NCI-H1694 treated with DMSO at 0.1 percent for 48 hours (cell line): ENCODE measurements around the gene TLE3.

Source experiments
- DNase-seq: peaks from one replicate; lab custom pipeline; 2025; lab: John Stamatoyannopoulos, UW

The TLE3 gene

DNA sequence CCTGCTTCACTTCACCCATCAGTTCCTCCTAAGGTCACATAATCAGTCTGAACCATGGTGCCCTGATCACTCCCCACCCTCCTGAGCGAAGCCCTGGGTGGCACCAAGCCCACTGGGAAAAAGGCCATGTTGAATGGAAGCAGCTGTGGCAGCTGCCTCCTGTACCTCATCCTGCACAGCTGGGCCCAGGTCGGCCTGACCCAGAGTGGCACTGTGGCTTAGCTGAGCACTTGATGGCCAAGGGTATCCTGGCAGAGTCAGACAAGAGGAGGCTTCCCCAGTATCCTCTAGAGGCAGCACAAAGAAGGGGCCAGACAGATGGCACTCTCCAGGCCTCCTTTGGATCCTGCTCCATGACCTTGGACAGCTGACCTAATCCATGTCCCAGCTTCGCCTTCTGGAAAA, 68.4 kb downstream of the TLE3 start:
- DNase-seq, result no peak

DNA sequence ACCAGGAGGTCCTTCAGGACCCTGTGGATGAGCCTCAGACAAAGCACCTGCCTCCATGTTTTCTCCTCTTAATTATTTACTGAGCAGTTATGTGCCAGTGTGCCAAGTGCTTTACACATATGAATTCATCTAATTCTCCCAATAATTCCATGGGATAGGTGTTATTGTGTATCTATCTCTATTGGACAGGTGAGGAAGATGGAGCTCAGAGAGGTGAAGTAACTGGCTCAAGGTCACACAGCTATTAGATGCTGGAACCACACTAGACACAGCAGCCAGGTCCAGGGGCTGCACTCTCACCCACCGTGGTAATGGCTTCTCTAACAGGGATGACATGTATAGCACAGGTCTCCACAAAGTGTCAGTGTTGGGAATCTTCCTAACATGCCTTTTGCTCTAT, 70.2 kb downstream of the TLE3 start:
- no peak for DNase-seq

DNA sequence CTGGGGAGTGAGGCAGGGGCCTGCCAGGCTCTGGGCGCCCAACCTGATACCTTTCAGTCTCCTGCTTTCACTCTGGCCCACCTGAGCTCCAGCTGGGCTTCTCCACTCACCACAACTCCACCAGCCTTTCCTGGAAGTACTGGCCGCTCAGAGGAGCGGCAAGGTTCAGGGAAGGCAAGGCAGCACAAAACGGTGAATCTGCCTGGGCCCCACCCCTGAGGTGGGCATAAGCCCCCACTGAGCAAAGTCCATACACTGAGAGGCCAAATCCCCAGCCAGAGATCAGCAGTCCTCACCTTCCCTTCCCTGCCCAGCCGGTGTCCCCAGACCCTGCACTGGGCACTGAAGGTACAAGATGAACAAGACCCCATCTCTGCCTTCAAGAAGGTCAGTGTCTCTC, 70.7 kb downstream of the TLE3 start:
- no peak for DNase-seq

DNA sequence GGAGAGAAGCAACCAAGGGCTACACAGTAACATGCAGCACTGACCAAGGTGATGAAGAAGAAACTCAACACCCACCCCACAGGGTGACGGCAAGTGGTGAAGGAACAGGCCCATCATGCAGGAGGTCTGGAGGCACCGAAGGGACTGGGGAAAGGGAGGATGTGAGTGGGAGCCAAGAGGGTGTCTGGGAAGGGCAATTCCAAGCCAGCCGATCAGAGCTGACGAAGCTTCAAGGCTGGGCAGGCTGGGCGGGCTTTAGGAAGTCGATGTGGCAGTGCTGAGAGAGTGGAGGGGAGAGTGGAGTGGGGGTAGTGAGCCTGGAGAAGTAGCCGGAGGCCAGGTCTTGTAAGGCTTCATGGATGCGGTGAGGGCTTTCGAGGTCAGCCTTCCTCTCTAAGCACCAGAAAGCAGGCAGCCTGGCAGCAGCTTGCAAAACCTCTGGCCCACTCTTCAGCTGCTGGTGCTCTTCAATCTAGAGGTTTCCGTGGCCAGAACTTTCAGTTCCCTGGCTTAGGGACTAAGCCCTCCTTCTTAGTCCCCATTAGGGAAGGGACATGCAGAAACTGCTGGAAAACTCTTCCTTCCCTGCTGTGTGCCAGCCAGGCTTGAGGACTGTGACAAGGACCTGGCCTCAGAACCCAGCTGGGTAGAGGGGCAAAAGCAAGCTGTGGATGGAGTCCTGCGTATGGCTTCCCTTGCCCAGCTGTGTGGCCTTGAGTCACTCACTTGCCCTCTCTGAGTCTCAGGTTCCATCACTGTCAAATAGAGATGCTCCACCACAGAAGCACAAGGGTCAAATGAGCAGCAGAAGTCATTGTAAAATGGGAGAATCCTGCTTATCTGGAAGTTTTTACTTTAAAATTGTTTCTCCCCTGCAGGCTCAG, 72.1 kb downstream of the TLE3 start:
- DNase-seq, result no peak

DNA sequence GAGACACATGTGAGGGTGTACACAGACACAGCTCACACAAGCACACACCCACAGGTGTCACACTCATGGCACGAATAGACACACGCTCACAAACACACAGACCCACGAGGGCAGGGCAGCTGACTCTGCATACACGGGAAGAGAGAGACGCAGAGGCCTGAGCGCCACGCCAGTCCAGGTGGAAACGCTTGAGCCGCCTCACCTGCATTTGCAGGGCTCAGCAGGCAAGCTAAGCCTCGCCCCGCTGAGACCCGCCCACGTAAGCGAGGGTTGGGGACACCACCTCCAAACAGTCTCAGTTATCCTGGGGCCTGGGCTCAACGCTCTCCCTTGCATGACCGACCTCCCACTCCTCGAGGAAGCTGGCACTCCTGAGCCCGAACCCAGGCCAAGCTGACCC, 73.2 kb downstream of the TLE3 start:
- no peak for DNase-seq

DNA sequence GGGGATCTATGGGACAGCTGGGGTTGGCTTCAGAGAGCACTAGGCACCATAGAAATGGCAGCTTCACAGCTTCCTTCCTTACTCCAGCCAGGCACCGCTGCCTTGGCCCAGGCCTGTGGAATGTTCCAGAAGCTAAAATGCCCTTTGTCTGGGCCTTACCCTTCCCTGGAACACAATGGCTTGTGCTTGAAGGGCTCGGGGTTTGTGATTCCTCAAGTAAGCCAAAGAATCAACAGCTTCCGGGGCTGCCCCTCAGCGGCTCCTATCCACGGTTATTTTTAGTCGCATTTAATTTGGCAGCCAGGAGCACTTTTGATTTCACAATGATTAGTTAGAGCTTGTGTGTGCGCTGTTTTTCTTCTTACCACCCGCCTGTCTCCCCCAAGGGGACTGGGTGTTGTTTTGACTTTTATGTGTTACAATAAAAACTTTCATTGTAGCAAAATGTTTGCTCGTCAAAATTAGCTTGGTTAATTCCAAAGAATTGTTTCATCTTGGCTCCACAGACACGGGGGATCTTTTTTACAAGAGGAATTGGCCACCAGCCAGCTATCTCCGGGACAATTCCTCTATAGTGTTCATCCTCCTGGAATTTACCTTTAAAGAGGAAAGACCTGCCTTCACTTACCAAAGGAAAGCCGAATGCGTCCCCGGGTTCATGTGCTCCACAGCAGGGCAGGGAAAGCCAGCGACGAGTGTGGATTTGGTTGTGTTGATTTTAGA, 73.8 kb downstream of the TLE3 start:
- DNase-seq, result peak; percentile 10

DNA sequence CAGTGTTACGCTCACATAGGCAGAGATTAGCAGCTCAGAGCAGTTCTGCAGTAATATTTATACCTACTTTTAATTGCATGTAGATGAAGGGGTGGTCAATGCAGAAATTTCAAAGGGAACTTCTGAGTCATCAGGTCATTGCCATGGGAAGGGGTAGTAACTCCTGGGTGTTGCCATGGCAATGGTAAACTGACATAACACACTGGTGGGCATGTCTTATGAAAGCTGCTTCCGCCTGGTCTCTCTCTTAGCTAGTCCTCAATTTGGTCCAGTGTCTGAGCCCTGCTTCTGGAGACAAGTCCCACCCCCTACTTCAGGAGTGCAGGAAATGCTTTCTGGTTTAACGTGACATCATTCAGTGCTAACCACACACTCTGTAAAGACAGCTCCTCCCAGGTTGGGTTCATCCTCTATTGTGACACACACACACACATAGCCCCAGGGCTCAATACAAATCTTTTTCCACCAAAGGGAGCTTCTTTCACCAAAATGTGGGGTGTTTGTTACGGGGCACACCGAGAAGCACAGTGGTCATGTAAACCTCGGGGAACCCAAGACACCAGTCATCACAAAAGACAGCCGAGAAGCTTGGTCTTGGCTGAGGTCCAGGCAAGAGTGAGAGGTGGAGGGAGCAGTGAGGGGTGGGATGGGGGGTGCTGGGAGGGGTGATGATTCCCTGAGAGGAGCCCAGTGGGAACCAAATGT, 74.5 kb downstream of the TLE3 start:
- DNase-seq, result peak; percentile 21

DNA sequence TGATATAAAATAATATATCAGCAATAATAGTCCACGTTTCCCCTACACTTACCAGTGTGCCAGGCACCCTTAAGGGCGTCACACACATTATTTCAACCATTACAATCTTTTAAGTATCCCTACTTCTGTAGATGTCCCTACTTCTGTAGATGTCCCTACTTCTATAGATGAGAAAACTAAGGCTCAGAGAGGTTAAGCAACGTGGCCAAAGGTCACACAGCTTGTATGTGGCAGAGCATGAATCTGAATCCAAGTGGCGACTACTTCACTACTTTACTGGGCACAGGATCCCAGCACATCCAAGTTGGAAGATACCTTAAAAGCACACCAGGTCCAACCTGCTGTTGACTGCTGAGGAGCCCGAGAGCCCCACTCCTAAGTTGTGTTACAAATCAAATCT, 77.5 kb downstream of the TLE3 start:
- no peak for DNase-seq

DNA sequence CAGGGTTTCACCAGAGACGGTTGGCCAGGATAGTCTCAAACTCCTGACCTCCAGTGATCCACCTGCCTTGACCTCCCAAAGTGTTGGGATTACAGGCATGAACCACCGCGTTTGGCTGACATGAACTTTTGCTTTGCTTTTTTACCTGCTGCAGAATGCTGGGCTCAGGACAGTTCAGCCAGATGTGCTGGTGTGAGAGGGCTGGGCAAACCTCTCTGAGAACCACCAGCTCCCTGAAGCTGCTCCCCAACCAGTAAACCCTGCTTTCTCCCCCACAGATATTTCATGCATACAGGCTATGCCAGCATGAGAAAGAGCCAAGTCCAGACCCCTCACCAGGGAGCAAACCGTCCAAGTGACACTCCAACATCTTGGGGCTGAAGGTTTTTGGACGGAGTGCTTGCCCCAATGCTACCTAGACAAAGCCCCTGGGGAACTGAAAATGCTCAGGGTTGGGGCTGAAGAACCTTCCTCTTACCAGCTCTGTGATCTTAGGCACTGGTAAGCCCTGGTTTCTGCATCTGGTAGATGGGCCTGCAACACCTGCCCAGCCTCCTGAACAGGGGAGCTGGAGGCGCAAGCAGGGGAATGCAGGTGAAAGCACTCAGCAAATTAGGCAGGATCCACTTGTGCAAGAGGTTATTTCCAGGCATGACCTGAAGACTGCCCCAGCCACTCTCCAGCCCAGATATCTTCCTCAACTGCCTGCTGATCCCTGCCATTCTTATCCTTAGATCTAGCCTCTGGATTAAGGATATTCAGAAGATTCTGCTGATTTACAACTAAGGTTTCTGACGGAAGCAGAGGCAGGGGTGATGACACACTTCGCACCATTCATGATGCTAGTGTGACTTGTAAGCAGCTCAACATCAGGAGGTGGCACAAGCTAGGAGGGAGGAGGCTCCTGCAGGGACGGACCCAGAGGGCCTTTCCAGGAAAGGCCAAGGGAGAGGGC, 78.8 kb downstream of the TLE3 start:
- no peak for DNase-seq

DNA sequence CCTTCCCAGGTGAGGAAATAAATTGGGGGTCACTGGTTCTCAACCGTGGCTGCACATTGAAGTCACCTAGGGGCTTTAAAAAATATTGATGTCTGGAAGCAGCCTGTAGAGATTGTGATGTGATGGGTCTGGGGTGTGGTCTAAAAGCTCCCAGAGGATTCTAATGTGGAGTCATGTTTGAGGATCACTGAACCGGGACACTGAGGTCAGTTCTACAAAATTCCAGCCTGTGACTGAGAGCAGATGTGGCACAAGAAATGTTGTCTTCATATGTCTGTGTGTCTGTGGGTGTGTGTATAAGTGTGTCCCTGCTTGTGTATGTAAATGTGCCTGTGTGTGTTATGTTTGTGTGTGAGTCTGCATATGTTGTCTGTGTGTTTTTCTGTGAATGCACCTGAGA, 79.9 kb downstream of the TLE3 start:
- no peak for DNase-seq

DNA sequence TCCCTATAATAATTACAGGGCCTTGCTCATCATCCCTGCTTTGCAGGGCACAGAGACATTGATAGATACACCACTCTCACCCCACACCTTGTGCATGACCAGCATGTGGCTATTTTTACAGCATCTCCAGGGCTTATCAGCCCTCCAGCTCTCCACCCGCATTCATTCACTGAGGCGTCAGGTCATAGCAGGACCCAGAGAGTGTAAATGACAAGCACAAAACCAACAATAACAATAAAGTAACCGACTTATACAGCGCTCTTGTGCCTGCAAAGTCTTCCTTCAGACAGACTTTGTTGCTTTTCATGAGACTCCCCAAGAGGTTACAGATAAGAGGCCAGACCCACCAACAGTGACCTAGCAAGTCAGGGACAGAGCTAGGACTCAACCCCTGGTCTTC, 80.7 kb downstream of the TLE3 start:
- DNase-seq, result no peak

DNA sequence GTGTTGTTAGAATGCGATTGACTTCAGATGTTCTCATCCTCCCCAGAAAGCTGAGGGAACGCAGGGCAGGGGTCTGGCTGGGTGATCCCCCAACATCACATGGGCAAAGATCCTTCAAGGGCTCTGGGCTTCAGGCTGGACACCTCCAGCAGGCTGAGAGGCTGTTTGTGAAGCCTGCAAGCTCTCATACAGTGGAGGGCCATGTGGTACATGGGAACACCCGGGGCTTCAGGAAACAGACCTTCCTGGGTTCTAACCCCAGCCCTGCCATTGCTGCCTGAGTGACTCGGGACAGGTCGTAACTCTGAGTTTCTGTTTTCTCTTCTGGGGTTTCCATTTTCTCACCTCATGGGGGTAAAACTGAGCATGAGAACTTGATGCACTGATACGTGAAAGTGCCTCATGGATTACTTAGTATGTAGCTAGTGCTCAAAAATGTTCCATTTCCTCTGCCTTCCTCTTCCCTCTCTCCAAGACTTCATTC, 81.2 kb downstream of the TLE3 start:
- DNase-seq, result no peak

DNA sequence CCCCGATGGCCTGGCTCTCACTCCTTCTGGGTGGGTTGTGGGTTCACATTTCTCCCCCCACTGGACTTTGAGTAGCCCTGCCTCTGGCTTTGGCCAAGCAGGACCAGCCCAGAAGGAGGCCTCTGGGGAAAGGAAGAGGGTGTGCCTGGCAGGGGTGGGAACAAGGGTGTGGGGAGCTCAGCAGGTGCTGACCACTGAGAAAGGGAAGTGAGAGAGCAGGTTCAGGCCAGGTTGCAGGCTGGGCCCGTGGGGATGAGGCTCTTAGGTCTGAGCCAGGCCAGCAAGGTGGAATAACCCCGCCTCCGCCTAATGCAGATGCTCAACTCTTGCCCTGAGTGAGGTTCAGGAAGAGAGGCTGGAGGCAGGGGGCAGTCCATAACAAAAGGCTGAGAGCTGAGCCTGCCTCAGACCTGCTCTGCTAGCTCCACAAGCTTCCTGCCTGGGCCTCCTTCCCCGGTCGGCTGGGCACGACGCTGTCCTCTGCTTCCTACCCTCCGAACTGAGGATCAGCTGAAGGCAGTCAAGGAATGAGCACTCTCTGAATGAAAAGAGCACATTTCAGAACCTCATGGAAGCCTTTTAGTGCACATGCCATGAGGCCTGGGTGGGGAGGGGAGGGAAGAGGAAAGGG, 82.7 kb downstream of the TLE3 start:
- DNase-seq, result no peak

DNA sequence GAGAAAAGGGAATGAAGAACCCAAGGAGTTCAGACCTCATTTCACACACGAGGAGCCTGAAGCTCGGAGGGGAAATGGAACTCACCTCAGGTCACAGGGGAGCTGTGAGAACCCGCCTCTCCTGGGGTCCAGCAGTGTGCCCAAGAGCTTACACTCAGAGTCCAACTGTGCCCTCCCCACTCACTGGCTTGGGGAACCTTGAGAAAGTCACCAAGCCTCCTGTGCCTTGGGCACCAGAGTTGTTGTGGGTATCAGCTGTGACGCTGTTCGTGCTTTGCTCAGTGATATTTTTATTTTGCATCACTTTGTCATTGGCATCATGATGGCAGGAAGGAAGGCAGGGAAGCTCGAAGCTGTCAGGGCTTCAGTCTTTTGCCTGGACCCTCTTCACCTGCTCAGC, 83.4 kb downstream of the TLE3 start:
- no peak for DNase-seq

DNA sequence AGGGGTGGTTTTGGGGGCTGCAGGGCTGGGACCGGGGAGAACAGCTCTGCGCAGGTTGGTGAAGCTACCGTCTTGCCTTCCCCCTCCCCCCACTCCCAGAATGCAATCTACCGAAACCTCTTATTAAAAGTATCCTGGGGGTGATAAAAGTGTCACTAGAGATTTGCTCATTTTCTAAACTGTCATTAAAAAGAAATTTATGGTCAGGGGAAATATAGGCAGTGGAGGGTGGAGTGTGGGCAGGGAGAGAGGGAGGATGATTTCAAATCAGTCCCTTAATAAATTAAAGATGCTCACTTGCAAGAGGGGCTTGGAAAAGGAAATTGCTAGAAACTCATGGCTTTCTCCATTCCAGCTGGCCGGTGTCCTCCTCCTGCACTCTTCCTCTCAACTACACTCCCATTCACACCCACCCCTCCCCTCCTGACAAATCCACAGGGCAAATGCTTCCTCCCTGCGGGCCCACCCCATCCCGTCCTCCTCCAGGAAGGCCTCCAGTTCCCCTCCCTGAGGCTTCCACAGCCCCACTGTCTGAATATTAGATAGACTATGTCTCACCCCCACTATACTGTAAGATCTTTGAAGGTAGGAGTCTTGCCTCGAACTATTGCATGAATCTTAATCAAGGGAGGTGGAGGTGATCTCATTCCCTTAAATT, 83.9 kb downstream of the TLE3 start:
- no peak for DNase-seq

DNA sequence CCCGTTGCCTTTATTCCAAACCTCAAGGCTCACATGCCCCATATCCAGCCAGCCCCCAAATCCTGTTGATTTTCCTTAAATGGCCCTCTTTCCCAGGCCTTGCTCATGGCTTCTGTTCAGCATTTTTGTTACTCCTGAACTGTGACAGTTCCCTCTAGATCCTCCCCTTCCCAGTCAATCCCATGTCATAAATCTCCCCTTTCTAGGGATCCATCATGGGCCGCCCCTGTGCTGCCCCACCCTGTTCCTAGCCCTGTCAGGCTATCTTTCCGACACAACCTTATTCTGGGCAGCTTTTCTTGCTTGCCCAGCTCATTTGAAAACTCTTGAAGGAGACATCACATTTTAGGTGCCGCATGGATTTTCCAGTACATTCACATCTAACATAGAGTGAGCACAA, 84.8 kb downstream of the TLE3 start:
- DNase-seq, result no peak

DNA sequence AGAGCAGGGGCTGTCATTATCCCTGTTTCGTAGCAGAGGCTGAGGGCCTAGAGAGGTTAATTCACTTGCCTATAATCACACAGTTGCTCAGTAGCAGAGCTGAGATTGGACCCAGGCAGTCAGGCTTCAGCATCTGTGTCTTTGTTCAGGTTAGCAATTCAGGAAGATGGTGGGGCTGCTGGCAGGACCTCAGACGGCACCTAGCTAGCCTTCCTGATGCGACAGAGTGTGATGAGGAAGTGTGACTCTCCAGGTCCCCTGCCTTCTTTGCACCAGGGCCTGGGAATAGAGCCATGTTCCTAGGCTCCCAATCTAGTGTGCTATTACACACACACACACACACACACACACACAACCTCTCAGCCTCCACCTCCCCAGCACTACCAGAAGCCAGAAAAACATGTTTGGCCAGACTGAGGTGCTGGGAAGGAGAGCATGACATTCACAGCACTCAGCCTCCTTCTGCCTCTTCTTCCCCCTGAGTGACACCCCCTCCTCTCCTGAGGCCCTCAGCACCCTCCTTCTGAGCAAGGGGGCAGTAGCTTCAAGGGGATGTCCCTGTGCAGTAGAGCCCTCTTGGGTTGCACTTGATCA, 88.9 kb downstream of the TLE3 start:
- DNase-seq, result no peak

DNA sequence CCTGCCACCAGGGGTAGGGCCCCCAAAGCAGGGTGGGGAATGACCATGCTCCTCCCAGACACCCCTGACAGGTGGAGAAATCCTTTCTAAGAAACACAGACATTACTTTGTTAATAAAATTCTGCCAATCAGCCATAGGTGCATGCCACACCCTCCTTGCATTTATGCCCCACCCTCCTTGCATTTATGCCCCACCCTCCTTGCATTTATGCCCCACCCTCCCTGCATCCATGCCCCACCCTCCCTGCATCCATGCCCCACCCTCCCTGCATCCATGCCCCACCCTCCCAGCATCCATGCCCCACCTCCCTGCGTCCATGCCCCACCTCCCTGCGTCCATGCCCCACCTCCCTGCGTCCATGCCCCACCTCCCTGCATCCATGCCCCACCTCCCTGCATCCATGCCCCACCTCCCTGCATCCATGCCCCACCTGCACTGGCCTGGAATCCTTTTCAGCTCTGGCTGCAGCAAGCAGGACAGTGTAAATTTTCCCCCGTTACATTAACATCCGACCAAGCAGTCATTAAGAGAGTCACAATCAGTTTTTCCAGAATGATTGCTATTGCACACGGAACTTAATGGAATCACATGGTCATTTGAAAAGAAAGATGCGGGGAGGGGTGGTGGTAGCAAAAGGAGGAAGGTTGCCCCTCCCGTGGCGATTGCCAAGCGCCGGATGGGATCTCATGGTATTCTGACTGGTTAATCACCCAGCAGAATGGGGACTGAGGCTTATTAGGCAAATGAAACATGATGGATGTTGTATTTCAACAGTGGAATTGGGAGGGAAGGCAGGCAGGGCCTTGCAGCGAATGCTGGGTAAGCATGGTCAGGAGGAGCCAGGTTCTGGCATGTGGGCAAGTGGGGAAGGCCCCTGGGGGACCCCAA, 91.2 kb downstream of the TLE3 start:
- DNase-seq, result no peak

DNA sequence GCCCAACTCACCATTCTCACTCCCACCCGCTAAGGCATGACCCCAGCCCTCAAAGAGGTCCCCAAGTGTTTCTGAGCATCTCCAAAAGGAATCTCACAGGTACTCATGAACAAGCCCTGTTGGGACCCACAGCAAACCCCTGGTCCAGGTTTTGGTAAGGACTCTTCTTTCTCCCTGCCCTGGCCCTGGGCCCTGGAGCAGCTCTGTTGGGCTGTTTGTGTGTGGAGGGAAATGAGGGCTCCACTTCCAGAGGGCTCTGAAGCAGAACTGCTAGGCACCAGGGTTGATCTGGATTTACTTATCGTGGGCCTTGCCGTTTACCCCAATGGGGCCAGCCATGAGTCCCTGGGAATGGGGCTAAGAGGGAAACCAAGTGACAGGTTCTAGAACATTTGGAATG, 92.9 kb downstream of the TLE3 start:
- DNase-seq, result no peak
